IMR-90 (cell line): Measurements from ENCODE around the gene RIPOR3. TPM values are rescaled to one million over a fixed set of nuclear protein-coding genes. Genes with fewer than 3 reads are reported as not detected.
A peak's percentile ranks its signal among the peaks of the same experiment; 100 is the strongest.

Experiments
- ATAC-seq: fragments of 200-7000 bp; cut with Tn5 transposase; 2 replicates; pipeline ENCODE4 v1.9.1; 2020; ENCODE audit warnings: low read depth, mild to moderate bottlenecking, moderate library complexity
- BruUV-seq: library from RNA; stranded (reverse); fragments of 400-500 nt; replicated peaks from 2 replicates; lab custom pipeline; 2021; lab: Mats Ljungman, UMichigan
- CTCF ChIA-PET: fragments of 300-600 bp; formaldehyde crosslinking; extraction: SDS; loops from one replicate; lab custom pipeline; 2021; ENCODE audit warnings: antibody characterized with exemption; lab: Yijun Ruan, JAX
- POLR2A ChIA-PET: fragments of 300-600 bp; sonication (Branson Sonifier 250); formaldehyde crosslinking; loops from one replicate; lab custom pipeline; 2022; ENCODE audit warnings: antibody characterized with exemption; ENCODE audit not compliant: unreplicated experiment; lab: Charles Lee
- DNase-seq: peaks from one replicate; pipeline ENCODE4 v3.0.0; 2013
- H2AFZ ChIP-seq: replicated peaks from 2 replicates; pipeline ENCODE3; 2013; ENCODE audit warnings: low read length, mild to moderate bottlenecking; ENCODE audit not compliant: poor library complexity
- H2AK5ac ChIP-seq: 2 replicates; pipeline ENCODE4 v1.6.1; 2013; ENCODE audit warnings: low read depth, low read length, inconsistent platforms
- H2AK9ac ChIP-seq: replicated peaks from 2 replicates; pipeline ENCODE3; 2013; ENCODE audit warnings: mild to moderate bottlenecking, low read depth, low read length, moderate library complexity; ENCODE audit not compliant: poor library complexity
- H2BK120ac ChIP-seq: 2 replicates; pipeline ENCODE4 v1.6.1; 2013; ENCODE audit warnings: low read depth, low read length, inconsistent platforms
- H2BK15ac ChIP-seq: 3 replicates; pipeline ENCODE4 v1.6.1; 2013; ENCODE audit warnings: low read depth, low read length, inconsistent platforms
- H2BK20ac ChIP-seq: 2 replicates; pipeline ENCODE4 v1.6.1; 2013; ENCODE audit warnings: low read depth, mild to moderate bottlenecking, inconsistent platforms, low read length, moderate library complexity
- H2BK5ac ChIP-seq: 2 replicates; pipeline ENCODE4 v1.6.1; 2013; ENCODE audit warnings: mild to moderate bottlenecking, low read depth, low read length, inconsistent platforms; ENCODE audit not compliant: poor library complexity, severe bottlenecking
- H3K14ac ChIP-seq: replicated peaks from 2 replicates; pipeline ENCODE4 v1.6.1; 2013; ENCODE audit warnings: low read depth, low read length, inconsistent platforms
- H3K18ac ChIP-seq: 2 replicates; pipeline ENCODE4 v1.6.1; 2013; ENCODE audit warnings: low read depth, low read length, control low read depth
- H3K23ac ChIP-seq: 2 replicates; pipeline ENCODE4 v1.6.1; 2013; ENCODE audit warnings: low read depth, low read length, inconsistent platforms
- H3K27ac ChIP-seq: 2 replicates; pipeline ENCODE4 v1.5.1; 2013; ENCODE audit warnings: mild to moderate bottlenecking, control low read depth, low read length; ENCODE audit not compliant: insufficient read depth
- H3K27me3 ChIP-seq: 2 replicates; pipeline ENCODE4 v1.6.1; 2013; ENCODE audit warnings: low read length; ENCODE audit not compliant: control insufficient read depth, insufficient read depth
- H3K36me3 ChIP-seq: 2 replicates; pipeline ENCODE4 v1.6.1; 2013; ENCODE audit warnings: low read length, mixed read lengths; ENCODE audit not compliant: control insufficient read depth, insufficient read depth
- H3K4ac ChIP-seq: 2 replicates; pipeline ENCODE4 v1.6.1; 2013; ENCODE audit warnings: low read depth, low read length, inconsistent platforms
- H3K4me1 ChIP-seq: 2 replicates; pipeline ENCODE4 v1.6.1; 2013; ENCODE audit warnings: low read length, mixed read lengths; ENCODE audit not compliant: control insufficient read depth, insufficient read depth
- H3K4me2 ChIP-seq: 2 replicates; pipeline ENCODE4 v1.6.1; 2013; ENCODE audit warnings: low read depth, mild to moderate bottlenecking, control low read depth, low read length, moderate library complexity
- H3K4me3 ChIP-seq: 2 replicates; pipeline ENCODE4 v1.5.1; 2013; ENCODE audit warnings: low read depth, mild to moderate bottlenecking, control low read depth, low read length, moderate library complexity; ENCODE audit not compliant: insufficient read depth
- H3K56ac ChIP-seq: 2 replicates; pipeline ENCODE4 v1.6.1; 2013; ENCODE audit warnings: low read length, inconsistent platforms; ENCODE audit not compliant: insufficient read depth; ENCODE audit errors: extremely low read depth
- H3K79me1 ChIP-seq, 2 experiments: 2 replicates each; pipeline ENCODE4 v1.6.1; 2013; ENCODE audit warnings: low read length in 2 of 2, inconsistent platforms in 1 of 2, low read depth in 1 of 2
- H3K9ac ChIP-seq: 2 replicates; pipeline ENCODE4 v1.6.1; 2013; ENCODE audit warnings: low read depth, low read length, control low read depth
- H3K9me1 ChIP-seq: 2 replicates; pipeline ENCODE4 v1.6.1; 2013; ENCODE audit warnings: low read length, inconsistent platforms; ENCODE audit not compliant: insufficient read depth
- H3K9me3 ChIP-seq: 2 replicates; pipeline ENCODE4 v1.6.1; 2013; ENCODE audit warnings: low read length; ENCODE audit not compliant: control insufficient read depth, insufficient read depth
- H4K20me1 ChIP-seq: 2 replicates; pipeline ENCODE4 v1.6.1; 2013; ENCODE audit warnings: low read length, inconsistent platforms; ENCODE audit not compliant: insufficient read depth
- H4K5ac ChIP-seq: 2 replicates; pipeline ENCODE4 v1.6.1; 2013; ENCODE audit warnings: mild to moderate bottlenecking, low read depth, low read length, control low read depth
- H4K8ac ChIP-seq, 2 experiments: 2 replicates each; pipeline ENCODE4 v1.6.1; 2013; ENCODE audit warnings: low read depth in 2 of 2, low read length in 2 of 2, control low read depth in 1 of 2, inconsistent platforms in 1 of 2
- H4K91ac ChIP-seq: 2 replicates; pipeline ENCODE4 v1.6.1; 2013; ENCODE audit warnings: low read depth, low read length, inconsistent platforms; ENCODE audit not compliant: insufficient read depth
- BHLHE40 ChIP-seq: fragments of 150-350 bp; IDR thresholded peaks from 2 replicates; pipeline ENCODE4 v1.6.1; 2016; ENCODE audit warnings: mild to moderate bottlenecking, low read depth, low read length
- MAZ ChIP-seq: IDR thresholded peaks from 2 replicates; pipeline ENCODE4 v1.6.1; 2012; ENCODE audit warnings: low read depth, mild to moderate bottlenecking, low read length, improper control_type of control experiment, moderate library complexity, borderline replicate concordance
- RCOR1 ChIP-seq: IDR thresholded peaks from 2 replicates; pipeline ENCODE4 v1.6.1; 2012; ENCODE audit warnings: mild to moderate bottlenecking, low read length, improper control_type of control experiment; ENCODE audit not compliant: insufficient replicate concordance
- WGBS, 2 experiments: methylation state at CpG; one replicate each; pipeline versions ENCODE4 v1.1.5 to v1.1.7; 2013; ENCODE audit warnings: missing lambda C conversion rate in 2 of 2; ENCODE audit not compliant: insufficient read length in 1 of 2; ENCODE audit errors: extremely low coverage in 2 of 2; 5-methylcytosine and 5-hydroxymethylcytosine counted together
- dilution Hi-C: fragments of 300-500 bp; cut with HindIII; formaldehyde crosslinking; loops from one replicate; pipeline ENCODE4 v1.14.3; 2018; ENCODE audit warnings: low sequenced_read_pairs; ENCODE audit not compliant: unreplicated experiment
- in situ Hi-C: fragments of 300-500 bp; cut with MboI; formaldehyde crosslinking; loops from 3 replicates; pipeline ENCODE4 v1.14.3; 2019; ENCODE audit warnings: low sequenced_read_pairs, inconsistent platforms, mixed read lengths
- intact Hi-C: fragments of 100-400 bp; cut with micrococcal nuclease; formaldehyde crosslinking; loops from 2 replicates; pipeline ENCODE4 v1.10.0; 2022
- polyA plus RNA-seq, 3 experiments: library from polyadenylated mRNA; depleted of rRNA; stranded (reverse); fragments of >200 nt; gene quantifications; 2 replicates each; pipeline ENCODE4 v1.2.3, GENCODE V29; 2012; ENCODE audit warnings: low replicate concordance in 1 of 3
- total RNA-seq: library from RNA; depleted of rRNA; stranded (reverse); fragments of >200 nt; gene quantifications from 2 replicates; pipeline ENCODE4 v1.2.3, GENCODE V29; 2012

RIPOR3 gene
- total and polyA plus RNA-seq, 2 of the 4 experiments (the other 2 are of a cell fraction) = 0.54 to 1.7 TPM

- H3K79me1 ChIP-seq = peaks cover 3 to 5% of the 10 kb centered on the region in 2 experiments; a peak in 1 of 4 replicates
- peak within 1 kb of the TSS; percentile 58; the same call in 1 of the 2 replicates for H4K91ac ChIP-seq
- H3K27ac ChIP-seq = peak within 1 kb of the TSS; percentile 20; the same call in 1 of the 2 replicates
- H3K4me3 ChIP-seq = peak within 1 kb of the TSS; percentile 80
- peak within 1 kb of the TSS; percentile 87 for H3K4me2 ChIP-seq
- no peaks in the 10 kb centered on the region for H4K20me1 ChIP-seq
- H2BK15ac ChIP-seq = peak within 1 kb of the TSS; percentile 6; the same call in 1 of the 3 replicates
- DNase-seq (peak; percentile 92), ATAC-seq (peak; percentile 98)
- ChIA-PET POLR2A (no interaction called here), CTCF (no interaction called here)
- H3K27me3 ChIP-seq = peaks cover 3% of the 10 kb centered on the region; the same call in 1 of the 2 replicates
- no peak for TF ChIP-seq RCOR1
- peak; percentile 3; the same call in 1 of the 2 replicates for TF ChIP-seq BHLHE40
- peak; percentile 54; the same call in 1 of the 2 replicates for TF ChIP-seq MAZ
- no peak within 1 kb of the TSS; the same call in 1 of the 2 replicates for H2BK20ac ChIP-seq
- peak within 1 kb of the TSS; percentile 45 for H4K5ac ChIP-seq
- WGBS, 2 experiments = 0% methylated on average over 49 of the region's 114 CpGs; no CpG with 5 or more reads in 1 of the 2 experiments
- H3K56ac ChIP-seq = peak within 1 kb of the TSS; percentile 14; the same call in 1 of the 2 replicates
- H3K14ac ChIP-seq = peak within 1 kb of the TSS; percentile 70
- peaks cover 3% of the 10 kb centered on the region for H3K4me1 ChIP-seq
- H3K23ac ChIP-seq = peak within 1 kb of the TSS; percentile 50; the same call in 1 of the 2 replicates
- H4K8ac ChIP-seq = peak within 1 kb of the TSS; percentile 58 to 76
- peak within 1 kb of the TSS; percentile 73 for H3K4ac ChIP-seq
- peak within 1 kb of the TSS; percentile 97 for H2AFZ ChIP-seq
- H3K18ac ChIP-seq = 0 out of 2 replicates have a peak within 1 kb of the TSS, but pooled peaks have one; percentile 1
- BruUV-seq = no TSS peak
- H2BK120ac ChIP-seq = peak within 1 kb of the TSS; percentile 4; the same call in 1 of the 2 replicates
- H3K9ac ChIP-seq = peak within 1 kb of the TSS; percentile 47
- H3K36me3 ChIP-seq = no peaks in the 10 kb centered on the region
- H2AK5ac ChIP-seq = 0 out of 2 replicates have a peak within 1 kb of the TSS, but pooled peaks have one; percentile 14
- intact Hi-C loops (loop anchor here (2.0 to 5.0 kb wide), 2 partner anchors 40 to 84 kb away; partner anchors contain the start of gene RIPOR3), dilution Hi-C loops (no loop called here), in situ Hi-C loops (no loop called here)
- peak within 1 kb of the TSS; percentile 90 for H2AK9ac ChIP-seq
- peaks cover 16% of the 10 kb centered on the region for H3K9me1 ChIP-seq
- H3K9me3 ChIP-seq = no peaks in the 10 kb centered on the region
- H2BK5ac ChIP-seq = no peak within 1 kb of the TSS
Measured at GRCh38 chr20:50731055-50731929, 40.0 kb upstream of the RIPOR3 start, which contains the start of gene PARD6B. Gene PARD6B (plus strand): TSS chr20:50731580. CDS start chr20:50731787, 207 bp downstream.
